ENCODE results near the gene SPNS3. TPM values are rescaled to one million over a fixed set of nuclear protein-coding genes. Genes with fewer than 3 reads are reported as not detected.

SPNS3 gene
- total and polyA plus RNA-seq, 2 of the 8 experiments (the other 6 are each of a cell fraction or from before 2014, with no cell fraction given): not detected

DNA sequence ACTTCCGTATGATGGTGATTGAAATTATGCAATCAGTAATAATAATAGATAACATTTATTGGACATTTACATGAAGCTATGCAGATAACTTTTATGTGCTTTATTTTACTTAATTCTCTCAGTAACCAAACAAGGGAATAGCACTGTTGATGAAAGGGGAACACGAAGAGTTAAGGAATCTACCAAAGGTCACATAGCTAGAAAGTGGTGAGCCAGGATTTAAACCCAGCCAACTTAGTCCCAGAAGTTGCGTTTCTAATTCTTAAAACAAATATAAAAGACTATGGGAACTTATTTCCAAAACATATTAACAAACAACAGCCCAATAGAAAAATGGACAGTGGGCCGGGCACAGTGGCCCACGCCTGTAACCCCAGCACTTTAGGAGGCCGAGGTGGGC lies 9.7 kb downstream of the SPNS3 start:
- Histone ChIP-seq H3K27ac (ENCODE audit: low read depth, low read length) (no peak overlapping the region), H3K4me1 (replicated peaks in 1 of 4; ENCODE audit: control insufficient read depth in 3 of 4, insufficient read depth in 4 of 4, low read length in 3 of 4) (0 out of 7 replicates have a peak, but pooled peaks cover 0 to 2% (median 0%) of the 10 kb centered on the region in 4 experiments), H4K8ac (ENCODE audit: extremely low read depth, insufficient read depth, low read length) (no peak overlapping the region), H3K23ac (ENCODE audit: insufficient read length) (no peak overlapping the region), H4K91ac (replicated peaks; ENCODE audit: insufficient read length, low read length) (no peak overlapping the region), H3K79me1 (ENCODE audit: low read depth, low read length) (no peaks in the 10 kb centered on the region), H3K4me2 (ENCODE audit: insufficient read depth in 1 of 2, low read depth in 2 of 2, low read length in 2 of 2) (no peak overlapping the region), H2BK12ac (ENCODE audit: low read depth, low read length) (no peak overlapping the region), H2BK5ac (ENCODE audit: low read depth, low read length) (no peak overlapping the region), H3K79me2 (ENCODE audit: control insufficient read depth in 1 of 2, insufficient read depth in 2 of 2, low read length in 2 of 2) (no peaks in the 10 kb centered on the region), H3K18ac (ENCODE audit: extremely low read depth, low read length) (no peak overlapping the region), H3K23me2 (ENCODE audit: low read depth, low read length) (no peaks in the 10 kb centered on the region), H2BK15ac (ENCODE audit: low read length) (no peak overlapping the region), H2AK5ac (ENCODE audit: low read depth, low read length) (no peak overlapping the region), H3K9ac (replicated peaks in 1 of 4; ENCODE audit: extremely low read depth in 1 of 4, low read depth in 3 of 4, low read length in 3 of 4) (no peak overlapping the region), H3K14ac (ENCODE audit: insufficient read length) (no peak overlapping the region), H3K4ac (replicated peaks; ENCODE audit: insufficient read length, low read depth, low read length) (no peak overlapping the region), H3K4me3 (ENCODE audit: extremely low read depth in 1 of 4, insufficient read depth in 2 of 4, low read depth in 3 of 4, low read length in 4 of 4) (no peak overlapping the region), H2AFZ (ENCODE audit: low read length) (no peak overlapping the region), H3K36me3 (ENCODE audit: control insufficient read depth in 2 of 4, insufficient read depth in 4 of 4, low read length in 3 of 4) (no peaks in the 10 kb centered on the region), H3K9me3 (ENCODE audit: insufficient read depth in 2 of 2, low read depth in 1 of 2, low read length in 1 of 2) (no peaks in the 10 kb centered on the region), H4K20me1 (replicated peaks in 1 of 2; ENCODE audit: control insufficient read depth in 1 of 2, insufficient read depth in 2 of 2, low read length in 2 of 2) (no peaks in the 10 kb centered on the region), H3K27me3 (replicated peaks in 1 of 4; ENCODE audit: control insufficient read depth in 3 of 4, extremely low read depth in 1 of 4, insufficient read depth in 3 of 4, low read length in 3 of 4) (no peaks in the 10 kb centered on the region; a peak in 2 of 7 replicates), H2BK20ac (ENCODE audit: low read length) (no peak overlapping the region), H4K5ac (ENCODE audit: insufficient read length, low read depth, low read length) (no peak overlapping the region), H3K56ac (replicated peaks; ENCODE audit: insufficient read length, low read depth, low read length) (no peak overlapping the region), H2BK120ac (replicated peaks; ENCODE audit: low read depth, low read length) (no peak overlapping the region)
- 86% methylated on average over 6 of the region's 6 CpGs; no CpG with 5 or more reads in 1 of the 2 experiments for WGBS, 2 experiments (ENCODE audit: extremely low coverage in 1 of 2, insufficient coverage in 1 of 2, insufficient read length in 1 of 2, insufficient replicate concordance in 2 of 2, low coverage in 1 of 2, low lambda C conversion rate in 2 of 2, missing lambda C conversion rate in 1 of 2)
- POLR2A ChIA-PET (ENCODE audit: partially characterized antibody): interaction anchor here (0.6 to 1.2 kb wide), 2 partner anchors 68 to 191 kb away, joined by 3 read pairs; no protein-coding TSS in a partner anchor
- FAIRE-seq (no peak), DNase-seq (ENCODE audit: low read depth in 1 of 2, low spot score in 2 of 2) (no peak)
- CTCF ChIA-PET (ENCODE audit: partially characterized antibody): interaction anchor here (1.3 kb wide), 1 partner anchor 32 kb away, joined by 3 read pairs; no protein-coding TSS in a partner anchor
- TF ChIP-seq RXRA (IDR thresholded peaks at IDR 0.05; ENCODE audit: insufficient read depth, low read depth, low read length) (no peak), JUN (IDR thresholded peaks at IDR 0.05; ENCODE audit: low read depth, low read length) (no peak), CBX8 (IDR thresholded peaks at IDR 0.05; ENCODE audit: borderline replicate concordance, low read depth, low read length) (no peak), KDM4A (IDR thresholded peaks at IDR 0.05; ENCODE audit: low read depth, low read length, severe bottlenecking) (no peak), EZH2 (IDR thresholded peaks at IDR 0.05; ENCODE audit: low read depth, low read length, severe bottlenecking) (no peak), SP2 (IDR thresholded peaks at IDR 0.05; ENCODE audit: low read length) (no peak), RBBP5 (IDR thresholded peaks at IDR 0.05; ENCODE audit: borderline replicate concordance, low read depth, low read length) (no peak), CTBP2 (IDR thresholded peaks at IDR 0.05; ENCODE audit: borderline replicate concordance, insufficient read depth, insufficient read length, low read length) (no peak), SIRT6 (IDR thresholded peaks at IDR 0.05; ENCODE audit: low read length) (no peak), EP300 (IDR thresholded peaks at IDR 0.05; ENCODE audit: borderline replicate concordance in 1 of 2, low read depth in 2 of 2, low read length in 2 of 2) (no peak), NANOG (IDR thresholded peaks at IDR 0.05; ENCODE audit: insufficient read depth, low read depth, low read length, poor library complexity, severe bottlenecking) (no peak), MAFK (IDR thresholded peaks at IDR 0.05; ENCODE audit: low read depth, low read length) (no peak)
- TF ChIP-seq, protein P1, sequence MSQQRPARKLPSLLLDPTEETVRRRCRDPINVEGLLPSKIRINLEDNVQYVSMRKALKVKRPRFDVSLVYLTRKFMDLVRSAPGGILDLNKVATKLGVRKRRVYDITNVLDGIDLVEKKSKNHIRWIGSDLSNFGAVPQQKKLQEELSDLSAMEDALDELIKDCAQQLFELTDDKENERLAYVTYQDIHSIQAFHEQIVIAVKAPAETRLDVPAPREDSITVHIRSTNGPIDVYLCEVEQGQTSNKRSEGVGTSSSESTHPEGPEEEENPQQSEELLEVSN (IDR thresholded peaks at IDR 0.05): no peak
